ENCODE measurements around the gene PDE6A.

PDE6A gene

DNA sequence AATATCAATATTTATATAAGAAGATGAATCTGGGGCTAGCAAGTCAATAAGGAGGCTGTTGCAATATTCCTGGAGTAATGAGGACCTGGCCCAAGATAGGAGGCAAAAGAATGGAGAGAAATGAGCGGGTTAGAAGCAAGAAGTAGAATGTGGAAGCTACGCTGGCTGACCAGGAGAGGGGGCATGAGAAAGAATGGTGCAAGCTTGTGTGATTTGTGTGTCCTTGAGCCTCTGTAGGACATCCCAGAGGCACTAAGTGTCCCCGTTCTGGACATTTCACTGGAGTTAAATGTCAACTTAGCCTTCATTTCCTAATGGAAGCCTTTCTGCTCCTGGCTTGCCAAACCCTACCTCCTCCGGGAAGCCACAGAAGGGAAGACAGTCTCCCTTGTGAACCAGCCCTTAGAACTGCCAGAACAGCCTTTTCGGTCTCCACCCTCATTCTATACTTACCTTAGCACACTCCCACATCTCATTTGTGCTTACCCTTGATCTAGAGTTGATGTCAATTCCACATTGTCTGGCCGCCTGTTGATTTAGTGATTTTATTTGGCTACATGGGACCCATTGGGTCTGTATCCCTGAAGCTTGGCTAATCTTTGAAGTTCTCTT is 6.7 kb upstream of the PDE6A start:
- no peak for DNase-seq

DNA sequence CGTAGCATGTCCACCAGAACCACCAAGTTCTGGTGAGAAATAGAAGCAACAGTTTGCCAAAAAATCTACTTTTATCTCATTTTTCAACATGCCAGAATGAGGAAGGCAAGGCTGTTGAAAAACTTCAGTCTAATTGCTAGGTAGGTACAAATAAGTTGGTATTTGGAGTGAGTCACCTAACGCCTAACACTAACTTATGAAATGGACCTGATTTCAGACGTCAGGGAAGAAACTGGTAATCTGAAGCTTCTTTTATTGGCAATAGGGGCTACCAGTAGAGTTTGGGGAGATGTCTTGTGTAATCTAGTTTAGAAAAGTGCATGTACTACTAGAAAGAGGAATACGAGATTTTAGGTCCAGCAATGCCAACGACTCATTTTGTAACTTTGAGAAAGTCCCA is 4.4 kb upstream of the PDE6A start:
- DNase-seq: no peak

GRCh38 chr5:149946118-149946517 is 1.5 kb upstream of the PDE6A start:
- no peak for DNase-seq

GRCh38 chr5:149943177-149943949 is 1.2 kb downstream of the PDE6A start:
- DNase-seq: peak; percentile 18

- DNase-seq: peak; percentile 61
Measured at GRCh38 chr5:149942741-149943169, 1.8 kb downstream of the PDE6A start.

GRCh38 chr5:149942199-149942598 is 2.4 kb downstream of the PDE6A start:
- no peak for DNase-seq

- no peak for DNase-seq
Measured at GRCh38 chr5:149941795-149942194, 2.8 kb downstream of the PDE6A start.

DNA sequence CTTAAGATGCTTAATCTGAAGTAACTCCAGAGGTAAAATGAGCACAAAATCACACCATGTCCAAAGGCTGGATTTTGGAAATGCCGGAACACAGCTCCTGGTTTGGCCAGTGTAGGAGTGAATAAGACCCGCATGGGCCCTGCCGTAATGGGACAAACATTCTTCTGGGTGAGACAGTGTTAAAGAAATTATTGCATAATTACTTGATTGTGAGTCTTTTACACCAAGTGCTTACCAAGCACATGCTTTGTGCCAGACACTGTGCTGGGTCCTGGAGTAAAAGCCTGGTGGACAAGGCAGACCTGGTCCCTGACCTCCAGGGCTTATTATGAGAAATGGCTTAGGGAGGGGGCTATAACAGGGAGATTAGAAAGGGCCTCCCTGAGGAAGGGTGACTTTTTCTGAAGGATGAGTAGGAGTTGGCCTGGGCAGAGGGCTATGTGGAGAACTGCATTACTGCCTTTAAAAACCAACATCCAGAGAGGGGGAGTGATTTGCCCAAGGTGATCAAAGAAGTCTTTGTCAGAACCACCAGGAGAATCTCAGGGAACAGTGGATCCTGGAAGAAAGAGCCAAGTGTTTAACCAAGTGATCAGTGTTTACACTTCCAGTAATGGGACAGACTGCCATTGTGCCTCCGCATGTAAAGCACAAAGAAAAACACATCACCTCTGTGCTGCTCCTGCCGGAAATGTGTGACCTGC is 3.5 kb downstream of the PDE6A start:
- DNase-seq: no peak

GRCh38 chr5:149940077-149940574 is 4.5 kb downstream of the PDE6A start:
- no peak for DNase-seq

DNA sequence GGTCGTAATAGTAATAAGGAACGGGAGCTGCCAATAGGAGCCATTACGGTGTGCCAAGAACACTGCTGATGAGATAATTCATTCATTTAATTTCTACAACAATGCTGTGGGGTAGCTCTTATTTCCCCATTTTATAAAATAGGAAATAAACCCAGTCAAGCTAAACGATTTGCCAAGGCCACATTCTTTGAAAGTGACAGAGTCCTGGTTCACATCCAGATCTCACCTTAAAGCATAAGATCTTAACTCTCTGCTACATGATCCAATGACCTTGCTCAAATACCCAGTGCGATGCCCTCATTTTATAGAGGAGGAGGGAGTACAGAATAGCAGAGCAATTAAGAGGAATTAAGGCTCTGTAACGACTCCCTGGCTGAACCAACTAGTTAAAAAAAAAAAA is 5.0 kb downstream of the PDE6A start:
- DNase-seq: no peak

GRCh38 chr5:149938791-149939358 is 5.7 kb downstream of the PDE6A start:
- DNase-seq: no peak

- no peak for DNase-seq
Measured at GRCh38 chr5:149938279-149938678, 6.3 kb downstream of the PDE6A start.

GRCh38 chr5:149937610-149938009 is 7.0 kb downstream of the PDE6A start:
- DNase-seq: no peak

DNA sequence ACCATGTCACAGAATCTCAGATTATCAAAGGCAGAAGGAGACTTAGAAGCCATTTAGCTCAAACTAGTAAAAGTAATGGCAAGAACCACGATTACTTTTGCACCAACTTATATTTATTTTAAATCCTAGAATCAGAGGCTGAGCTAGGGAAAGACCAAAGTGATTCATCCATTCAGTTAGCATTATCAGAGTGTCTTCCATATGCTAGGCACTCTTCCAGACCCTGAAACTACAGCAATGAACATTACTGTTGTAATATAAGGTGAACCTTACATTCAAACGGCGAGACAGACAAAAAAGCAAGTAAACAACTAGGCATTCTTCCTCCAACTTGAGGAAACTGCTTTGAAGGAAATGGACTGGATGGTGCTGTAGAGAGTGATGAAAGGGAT is 7.9 kb downstream of the PDE6A start:
- DNase-seq: no peak

- DNase-seq: peak; percentile 38
Measured at GRCh38 chr5:149936044-149936699, 8.4 kb downstream of the PDE6A start.

GRCh38 chr5:149935431-149935901 is 9.1 kb downstream of the PDE6A start:
- no peak for DNase-seq

DNA sequence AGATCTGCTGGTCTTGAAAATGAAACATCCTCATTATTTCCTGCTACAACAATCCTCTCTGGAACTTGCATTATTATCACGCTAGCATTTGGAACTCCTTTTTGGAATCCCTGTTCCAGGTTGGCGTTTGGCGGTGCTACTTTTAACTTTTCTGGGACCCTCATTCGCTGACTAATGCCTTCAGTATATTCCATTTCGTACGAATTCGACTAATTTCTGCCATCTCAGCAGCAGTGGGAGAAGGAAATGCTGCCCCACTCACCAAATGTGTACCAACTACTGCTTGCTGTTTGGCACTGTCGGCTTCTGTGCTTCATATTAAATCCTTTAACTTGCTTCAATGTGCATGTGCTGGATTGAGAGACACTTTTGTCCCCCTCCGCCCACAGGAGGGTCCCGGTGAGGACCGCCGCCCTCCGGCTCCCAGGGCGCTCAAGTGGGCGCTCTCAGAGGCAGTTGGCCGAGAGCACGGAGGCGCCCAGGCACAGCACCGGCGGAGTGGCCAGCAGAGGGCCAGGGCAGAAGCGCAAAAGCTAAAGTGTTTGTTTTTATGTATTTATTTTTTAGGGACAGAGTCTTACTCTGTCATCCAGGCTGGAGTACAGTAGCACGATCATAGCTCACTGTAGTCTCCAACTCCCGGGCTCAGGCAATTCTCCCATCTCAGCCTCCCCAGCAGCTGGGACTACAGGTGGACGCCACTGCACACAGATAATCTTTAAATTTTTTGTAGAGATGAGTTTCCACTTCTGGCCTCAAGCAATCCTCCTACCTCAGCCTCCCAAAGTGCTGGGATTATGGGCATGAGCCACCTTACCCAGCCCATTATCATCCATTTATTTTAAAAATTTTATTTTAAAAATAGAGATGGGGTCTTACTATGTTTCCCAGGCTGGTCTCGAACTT is 11.9 kb downstream of the PDE6A start:
- peak; percentile 14 for DNase-seq

GRCh38 chr5:149931992-149932436 is 12.6 kb downstream of the PDE6A start:
- no peak for DNase-seq

DNA sequence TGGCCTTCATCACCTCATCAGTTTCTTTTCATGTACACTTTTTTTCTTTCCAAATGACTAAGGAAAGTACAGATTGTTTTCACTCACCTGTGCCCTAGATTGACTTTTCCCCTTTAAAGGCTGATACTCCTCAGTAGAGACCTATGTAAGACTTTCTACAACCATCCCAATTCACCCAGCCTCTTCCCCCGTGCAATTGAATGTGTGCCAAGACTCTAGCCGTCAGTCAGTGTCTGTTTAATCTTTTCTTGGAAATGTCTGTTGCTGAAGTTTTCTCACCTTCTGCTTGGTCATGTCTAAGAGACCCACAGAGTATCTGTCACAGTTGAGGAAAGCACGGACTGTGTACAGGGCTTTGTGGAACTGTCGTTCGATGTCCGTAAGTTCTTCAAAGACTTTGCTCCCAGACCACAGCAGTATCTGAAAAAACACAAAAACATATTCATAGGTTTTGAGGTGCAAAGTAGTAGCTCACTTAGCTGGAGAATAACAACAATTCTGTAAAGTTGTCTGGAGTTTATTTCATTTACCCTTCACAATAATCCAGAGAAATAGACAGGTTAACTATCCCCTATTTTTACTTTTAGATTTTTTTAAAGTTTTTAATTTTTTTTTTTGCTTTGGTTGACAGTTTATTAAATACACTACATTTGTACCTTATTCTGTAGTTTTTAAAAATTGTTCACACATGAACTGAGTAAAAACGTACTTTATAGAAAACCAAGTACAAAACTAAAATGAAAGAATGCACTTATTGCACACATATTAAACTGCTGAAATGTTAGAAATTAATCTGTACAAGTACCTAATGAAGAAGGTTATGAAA is 13.6 kb downstream of the PDE6A start:
- no peak for DNase-seq

DNA sequence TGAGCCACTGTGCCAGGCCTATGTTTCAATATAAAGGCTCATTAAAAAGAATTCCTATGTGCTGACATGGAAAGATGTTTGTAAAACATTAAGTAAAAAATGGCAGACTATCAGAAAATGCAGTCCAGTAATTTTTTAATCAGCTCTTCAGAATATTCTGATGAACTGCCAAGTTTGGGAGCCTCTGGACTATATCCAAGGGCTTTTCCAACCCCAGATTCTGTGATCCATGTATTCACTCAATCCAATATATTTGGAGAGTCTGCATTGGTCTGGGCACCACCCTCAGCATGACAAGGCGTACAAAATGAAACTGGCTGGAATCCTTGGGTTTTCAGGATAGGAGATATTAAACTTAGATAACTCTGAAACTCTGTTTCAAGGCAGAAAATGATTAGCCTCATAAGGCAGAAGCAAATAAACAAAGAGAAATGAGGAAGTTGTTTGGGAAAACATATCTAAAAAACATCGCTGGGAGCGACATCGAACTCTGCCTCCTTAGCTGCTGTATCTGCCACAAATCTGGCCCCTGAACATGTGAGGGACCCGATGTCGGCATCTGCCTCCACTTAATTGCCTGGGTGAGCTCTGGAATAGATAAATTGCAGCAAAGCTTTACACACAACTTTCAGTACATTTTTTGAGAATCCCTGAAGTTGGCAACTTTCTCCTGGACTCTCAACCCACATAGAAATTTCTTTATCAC is 14.4 kb downstream of the PDE6A start:
- DNase-seq: no peak

Data from NCI-H524 treated with DMSO at 0.1 percent for 48 hours (cell line).